GM23248 (cell line): Measurements from ENCODE around the gene ERN1. TPM values are rescaled to one million over a fixed set of nuclear protein-coding genes. Genes with fewer than 3 reads are reported as not detected.

Experiments used
- DNase-seq: peaks from one replicate; pipeline ENCODE4 v3.0.0-alpha.2; 2015
- H2AFZ ChIP-seq: fragments of 200-600 bp; sonication (generic); 2 replicates; pipeline ENCODE4 v1.6.1; 2016; ENCODE audit warnings: antibody characterized with exemption
- H3F3A ChIP-seq: fragments of 200-600 bp; sonication (generic); 2 replicates; pipeline ENCODE4 v1.6.1; 2016; ENCODE audit warnings: mild to moderate bottlenecking, antibody characterized with exemption, mixed run types; ENCODE audit not compliant: insufficient read depth
- H3K27ac ChIP-seq: fragments of 200-600 bp; sonication (generic); 2 replicates; pipeline ENCODE4 v1.5.1; 2016; ENCODE audit warnings: mild to moderate bottlenecking
- H3K27me3 ChIP-seq: fragments of 200-600 bp; sonication (generic); replicated peaks from 2 replicates; pipeline ENCODE4 v1.6.1; 2016; ENCODE audit warnings: mild to moderate bottlenecking; ENCODE audit not compliant: insufficient read depth
- H3K36me3 ChIP-seq: fragments of 200-600 bp; sonication (generic); 2 replicates; pipeline ENCODE4 v1.6.1; 2016; ENCODE audit warnings: low read depth, mild to moderate bottlenecking
- H3K4me1 ChIP-seq: fragments of 200-600 bp; sonication (generic); 2 replicates; pipeline ENCODE4 v1.6.1; 2016; ENCODE audit warnings: mild to moderate bottlenecking; ENCODE audit not compliant: insufficient read depth
- H3K4me2 ChIP-seq: fragments of 200-600 bp; sonication (generic); one replicate; pipeline ENCODE4 v1.6.1; 2016; ENCODE audit warnings: mild to moderate bottlenecking; ENCODE audit not compliant: unreplicated experiment
- H3K4me3 ChIP-seq: fragments of 200-600 bp; sonication (generic); 2 replicates; pipeline ENCODE4 v1.5.1; 2016; ENCODE audit warnings: mild to moderate bottlenecking
- H3K79me2 ChIP-seq: fragments of 200-600 bp; sonication (generic); 2 replicates; pipeline ENCODE4 v1.6.1; 2016; ENCODE audit warnings: mild to moderate bottlenecking; ENCODE audit not compliant: insufficient read depth
- H3K9ac ChIP-seq: fragments of 200-600 bp; sonication (generic); 2 replicates; pipeline ENCODE4 v1.6.1; 2016; ENCODE audit warnings: mild to moderate bottlenecking
- H3K9me2 ChIP-seq: fragments of 200-600 bp; sonication (generic); 2 replicates; pipeline ENCODE4 v1.6.1; 2016; ENCODE audit warnings: mixed run types, mild to moderate bottlenecking, moderate library complexity; ENCODE audit not compliant: insufficient read depth
- H3K9me3 ChIP-seq: fragments of 200-600 bp; sonication (generic); one replicate; pipeline ENCODE4 v1.6.1; 2017; ENCODE audit warnings: low read depth
- H4K20me1 ChIP-seq: fragments of 200-600 bp; sonication (generic); 2 replicates; pipeline ENCODE4 v1.6.0; 2016; ENCODE audit not compliant: insufficient read depth
- EZH2 ChIP-seq: fragments of 200-600 bp; sonication (generic); IDR thresholded peaks from 2 replicates; pipeline ENCODE4 v1.6.1; 2018; ENCODE audit warnings: antibody characterized with exemption, mild to moderate bottlenecking; ENCODE audit not compliant: insufficient read depth, poor library complexity, severe bottlenecking
- EZH2phosphoT487 ChIP-seq: fragments of 200-600 bp; sonication (generic); IDR thresholded peaks from 2 replicates; pipeline ENCODE4 v1.6.1; 2018; ENCODE audit warnings: antibody characterized with exemption, moderate library complexity, mild to moderate bottlenecking, low read depth; ENCODE audit not compliant: insufficient read depth
- WGBS, 2 experiments: methylation state at CpG; one replicate each; pipeline ENCODE4 v1.1.6; 2015 to 2017; ENCODE audit warnings: low lambda C conversion rate in 2 of 2, low coverage in 1 of 2; ENCODE audit errors: missing lambda C conversion rate in 2 of 2; 5-methylcytosine and 5-hydroxymethylcytosine counted together
- in situ Hi-C: fragments of 300-500 bp; cut with MboI; formaldehyde crosslinking; loops from 2 replicates; pipeline ENCODE4 v1.15.0; 2020
- polyA plus RNA-seq: library from polyadenylated mRNA; unstranded; fragments of >200 nt; fragmentation: Nextera tagmentation; extraction: Ambion mirVana; gene quantifications from 2 replicates; pipeline ENCODE4 v1.2.1, GENCODE V29; 2016
- total RNA-seq: library from RNA; depleted of rRNA; stranded (reverse); fragments of >200 nt; shearing (Covaris generic); gene quantifications from 2 replicates; pipeline ENCODE4 v1.2.3, GENCODE V29; 2014

ERN1 gene
- total and polyA plus RNA-seq, 2 experiments from 2014 or later, result 5.8 to 9.9 TPM

GRCh38 chr17:64096037-64096436, 33.9 kb downstream of the ERN1 start:
- H3K9ac ChIP-seq, result no peak overlapping the region
- H3K4me1 ChIP-seq, result peaks cover 12% of the 10 kb centered on the region
- H3K36me3 ChIP-seq, result no peaks in the 10 kb centered on the region
- no peak for DNase-seq
- H4K20me1 ChIP-seq, result no peaks in the 10 kb centered on the region
- TF ChIP-seq EZH2 (no peak), EZH2phosphoT487 (no peak)
- no peak overlapping the region for H2AFZ ChIP-seq
- in situ Hi-C loops, result no loop called here
- no peaks in the 10 kb centered on the region for H3K27me3 ChIP-seq
- H3K79me2 ChIP-seq, result peaks cover 31% of the 10 kb centered on the region
- no peak overlapping the region for H3K4me3 ChIP-seq
- no peak overlapping the region for H3K4me2 ChIP-seq
- no peak overlapping the region for H3K27ac ChIP-seq
- H3F3A ChIP-seq, result peaks cover 3% of the 10 kb centered on the region; the same call in 1 of the 2 replicates
- WGBS, 2 experiments, result 98 to 99% methylated on average over 3 of the region's 3 CpGs
- H3K9me3 ChIP-seq, result no peaks in the 10 kb centered on the region
- no peaks in the 10 kb centered on the region for H3K9me2 ChIP-seq

GRCh38 chr17:64095144-64095882, 34.6 kb downstream of the ERN1 start:
- Histone ChIP-seq H3K27me3 (no peaks in the 10 kb centered on the region), H2AFZ (no peak overlapping the region), H3K9me3 (no peaks in the 10 kb centered on the region), H3K27ac (no peak overlapping the region), H4K20me1 (no peaks in the 10 kb centered on the region), H3K79me2 (peaks cover 29% of the 10 kb centered on the region), H3K9me2 (no peaks in the 10 kb centered on the region), H3K4me2 (no peak overlapping the region), H3K4me3 (no peak overlapping the region), H3K9ac (no peak overlapping the region), H3K4me1 (peaks cover 15% of the 10 kb centered on the region), H3K36me3 (no peaks in the 10 kb centered on the region), H3F3A (peaks cover 8% of the 10 kb centered on the region; the same call in 1 of the 2 replicates)
- DNase-seq, result no peak
- in situ Hi-C loops, result no loop called here
- TF ChIP-seq EZH2 (no peak), EZH2phosphoT487 (no peak)
- WGBS, 2 experiments, result 92 to 95% methylated on average over 7 of the region's 7 CpGs

GRCh38 chr17:64094412-64094811, 35.5 kb downstream of the ERN1 start:
- no peaks in the 10 kb centered on the region for H4K20me1 ChIP-seq
- no peak overlapping the region for H3K4me3 ChIP-seq
- peaks cover 8% of the 10 kb centered on the region; the same call in 1 of the 2 replicates for H3F3A ChIP-seq
- H3K27ac ChIP-seq, result no peak overlapping the region
- H2AFZ ChIP-seq, result no peak overlapping the region
- no peaks in the 10 kb centered on the region for H3K9me3 ChIP-seq
- H3K36me3 ChIP-seq, result no peaks in the 10 kb centered on the region
- in situ Hi-C loops, result no loop called here
- peaks cover 29% of the 10 kb centered on the region for H3K79me2 ChIP-seq
- no peaks in the 10 kb centered on the region for H3K27me3 ChIP-seq
- H3K4me2 ChIP-seq, result no peak overlapping the region
- 92 to 94% methylated on average over 7 of the region's 7 CpGs for WGBS, 2 experiments
- DNase-seq, result no peak
- peaks cover 15% of the 10 kb centered on the region for H3K4me1 ChIP-seq
- TF ChIP-seq EZH2, result no peak
- no peak for TF ChIP-seq EZH2phosphoT487
- no peak overlapping the region for H3K9ac ChIP-seq
- no peaks in the 10 kb centered on the region for H3K9me2 ChIP-seq

- Histone ChIP-seq H3K9me3 (no peaks in the 10 kb centered on the region), H4K20me1 (no peaks in the 10 kb centered on the region), H3K9me2 (no peaks in the 10 kb centered on the region), H3K79me2 (peaks cover 27% of the 10 kb centered on the region), H3F3A (peaks cover 8% of the 10 kb centered on the region; the same call in 1 of the 2 replicates), H3K4me1 (peaks cover 15% of the 10 kb centered on the region), H2AFZ (no peak overlapping the region), H3K27ac (no peak overlapping the region), H3K27me3 (no peaks in the 10 kb centered on the region), H3K4me2 (no peak overlapping the region), H3K36me3 (no peaks in the 10 kb centered on the region), H3K4me3 (no peak overlapping the region), H3K9ac (no peak overlapping the region)
- TF ChIP-seq EZH2phosphoT487 (no peak), EZH2 (no peak)
- no peak for DNase-seq
- WGBS, 2 experiments, result 85 to 88% methylated on average over 4 of the region's 4 CpGs
- in situ Hi-C loops, result no loop called here
These were observed 36.9 kb downstream of the ERN1 start for GRCh38 chr17:64092952-64093451.
